Endothelial cell of umbilical vein (primary cell): Measurements from ENCODE around the gene ABI3BP. TPM values are rescaled to one million over a fixed set of nuclear protein-coding genes. Genes with fewer than 3 reads are reported as not detected.

Experiments used
- BruUV-seq: library from RNA; stranded (reverse); fragments of 400-500 nt; replicated peaks from 2 replicates; lab custom pipeline; 2021; lab: Mats Ljungman, UMichigan
- CTCF ChIA-PET: fragments of 300-600, 350-600 bp; sonication (Branson Sonifier 250); formaldehyde crosslinking; loops from one replicate; lab custom pipeline; 2021; ENCODE audit warnings: antibody characterized with exemption, inconsistent platforms; lab: Charles Lee
- POLR2A ChIA-PET: fragments of 300-600, 350-600 bp; sonication (Branson Sonifier 250); formaldehyde crosslinking; loops from one replicate; lab custom pipeline; 2021; ENCODE audit warnings: antibody characterized with exemption, inconsistent platforms; lab: Charles Lee
- DNase-seq: peaks from one replicate; pipeline ENCODE4 v3.0.0-alpha.2; 2011; ENCODE audit warnings: low read depth, low spot score
- FAIRE-seq: peaks from 2 replicates; lab custom pipeline; 2011; peaks lifted over from hg19 to GRCh38; lab: Jason Lieb, UNC
- H2AFZ ChIP-seq: 2 replicates; pipeline ENCODE4 v1.6.0; 2012; ENCODE audit warnings: low read depth, low read length, control low read depth, inconsistent platforms
- H3K27ac ChIP-seq: 2 replicates; pipeline ENCODE4 v1.5.1; 2011; ENCODE audit warnings: low read depth, mild to moderate bottlenecking, control low read depth, low read length, moderate library complexity; ENCODE audit not compliant: insufficient read depth
- H3K27me3 ChIP-seq, 2 experiments: 2 replicates each; pipeline versions ENCODE4 v1.6.0 to v1.6.1; 2011; ENCODE audit warnings: low read length in 2 of 2, mixed read lengths in 1 of 2; ENCODE audit not compliant: control insufficient read depth in 2 of 2, insufficient read depth in 2 of 2
- H3K36me3 ChIP-seq, 2 experiments: 2 replicates in 1 of 2; 3 replicates in 1 of 2; pipeline ENCODE4 v1.5.1; 2011; ENCODE audit warnings: low read length in 2 of 2, mild to moderate bottlenecking in 1 of 2, moderate library complexity in 1 of 2; ENCODE audit not compliant: control insufficient read depth in 2 of 2, insufficient read depth in 2 of 2; ENCODE audit errors: extremely low read depth in 1 of 2
- H3K4me1 ChIP-seq: 3 replicates; pipeline ENCODE4 v1.5.1; 2011; ENCODE audit warnings: mild to moderate bottlenecking, low read length; ENCODE audit not compliant: control insufficient read depth, insufficient read depth; ENCODE audit errors: extremely low read depth
- H3K4me2 ChIP-seq: 2 replicates; pipeline ENCODE4 v1.6.1; 2011; ENCODE audit warnings: low read length, control low read depth, mixed read lengths; ENCODE audit not compliant: insufficient read depth
- H3K4me3 ChIP-seq, 3 experiments: fragments of 200-600 bp in 1 of 3; sonication (generic), shearing (Covaris generic) in 1 of 3; replicated peaks in 1 of 3; 2 replicates each; pipeline ENCODE4 v1.5.1; 2011 to 2016; ENCODE audit warnings: control low read depth in 3 of 3, low read length in 3 of 3, mild to moderate bottlenecking in 2 of 3, inconsistent platforms in 1 of 3, low read depth in 1 of 3, moderate library complexity in 1 of 3; ENCODE audit not compliant: insufficient read depth in 1 of 3
- H3K79me2 ChIP-seq: 2 replicates; pipeline ENCODE4 v1.6.0; 2012; ENCODE audit warnings: low read length, inconsistent platforms; ENCODE audit not compliant: control insufficient read depth, insufficient read depth
- H3K9ac ChIP-seq: replicated peaks from 2 replicates; pipeline ENCODE3; 2011; ENCODE audit warnings: low read length, control low read depth; ENCODE audit not compliant: insufficient read depth; ENCODE audit errors: extremely low read depth
- H3K9me1 ChIP-seq: replicated peaks from 3 replicates; pipeline ENCODE4 v1.6.0; 2011; ENCODE audit warnings: mild to moderate bottlenecking, low read length; ENCODE audit not compliant: control insufficient read depth, insufficient read depth; ENCODE audit errors: extremely low read depth
- H3K9me3 ChIP-seq: replicated peaks from 2 replicates; pipeline ENCODE4 v1.5.1; 2012; ENCODE audit warnings: low read length, inconsistent platforms; ENCODE audit not compliant: control insufficient read depth, insufficient read depth
- H4K20me1 ChIP-seq: replicated peaks from 2 replicates; pipeline ENCODE3; 2011; ENCODE audit warnings: mild to moderate bottlenecking, low read length; ENCODE audit not compliant: control insufficient read depth, insufficient read depth; ENCODE audit errors: extremely low read depth
- EZH2 ChIP-seq: IDR thresholded peaks from 2 replicates; pipeline ENCODE4 v1.6.1; 2012; ENCODE audit warnings: borderline replicate concordance, low read depth, mild to moderate bottlenecking, moderate library complexity, low read length, inconsistent platforms; ENCODE audit not compliant: severe bottlenecking
- GATA2 ChIP-seq: IDR thresholded peaks from 2 replicates; pipeline ENCODE4 v1.7.0; 2011; ENCODE audit warnings: low read depth, mild to moderate bottlenecking, moderate library complexity, mixed read lengths, low read length; ENCODE audit not compliant: insufficient read length, insufficient read depth
- MAX ChIP-seq: IDR thresholded peaks from 2 replicates; pipeline ENCODE4 v1.6.1; 2011; ENCODE audit not compliant: insufficient read depth, insufficient read length
- MYC ChIP-seq: IDR thresholded peaks from one replicate; pipeline ENCODE4 v1.6.1; 2011; ENCODE audit warnings: mild to moderate bottlenecking, low read depth, low read length
- POLR2AphosphoS5 ChIP-seq: IDR thresholded peaks from 2 replicates; pipeline ENCODE4 v1.6.1; 2012; ENCODE audit warnings: low read depth, mild to moderate bottlenecking, control low read depth, low read length, moderate library complexity; ENCODE audit not compliant: insufficient read depth
- dilution Hi-C: fragments of 300-500 bp; cut with MboI; formaldehyde crosslinking; loops from one replicate; pipeline ENCODE4 v1.15.0; 2019; ENCODE audit warnings: low sequenced_read_pairs; ENCODE audit not compliant: extremely low pct_ligation_motif_present
- intact Hi-C: fragments of 100-400 bp; cut with micrococcal nuclease; formaldehyde crosslinking; loops from one replicate; pipeline ENCODE4 v1.10.0; 2022
- polyA plus RNA-seq, 4 experiments: library from polyadenylated mRNA; depleted of rRNA in 3 of 4; stranded (reverse) in 3 of 4; unstranded in 1 of 4; fragments of >200 nt; gene quantifications; 2 replicates each; pipeline versions ENCODE4 v1.2.1 to v1.2.3, GENCODE V29; 2011 to 2012; ENCODE audit warnings: missing spikeins in 1 of 4
- total RNA-seq: library from RNA; stranded (reverse); gene quantifications from 2 replicates; pipeline ENCODE4 v1.2.3, GENCODE V29; 2021

Gene ABI3BP
- total and polyA plus RNA-seq, 2 donors (not counting 3 experiments of a cell fraction or from before 2014, with no cell fraction given): 78.1 to 106 TPM

- CTCF ChIA-PET: no interaction called here
- TF ChIP-seq EZH2: no peak
- H3K27ac ChIP-seq: no peak overlapping the region
- H3K4me2 ChIP-seq: no peak overlapping the region
- BruUV-seq: no TSS peak
- H3K9ac ChIP-seq: no peak overlapping the region
- POLR2A ChIA-PET: no interaction called here
- no peaks in the 10 kb centered on the region for H3K27me3 ChIP-seq
- intact Hi-C loops (no loop called here), dilution Hi-C loops (no loop called here)
- H4K20me1 ChIP-seq: no peaks in the 10 kb centered on the region
- H3K9me1 ChIP-seq: no peaks in the 10 kb centered on the region
- H3K4me1 ChIP-seq: no peaks in the 10 kb centered on the region
- no peaks in the 10 kb centered on the region for H3K79me2 ChIP-seq
- FAIRE-seq: no peak
- no peak overlapping the region for H3K4me3 ChIP-seq
- no peak overlapping the region for H2AFZ ChIP-seq
- H3K36me3 ChIP-seq: no peaks in the 10 kb centered on the region
- no peaks in the 10 kb centered on the region for H3K9me3 ChIP-seq
- no peak for DNase-seq
Observed at GRCh38 chr3:100775669-100776068, 217.6 kb downstream of the ABI3BP start.

GRCh38 chr3:100775226-100775625 lies 218.0 kb downstream of the ABI3BP start:
- H3K36me3 ChIP-seq: no peaks in the 10 kb centered on the region
- no peaks in the 10 kb centered on the region for H3K9me3 ChIP-seq
- BruUV-seq: no TSS peak
- no peak overlapping the region for H3K27ac ChIP-seq
- intact Hi-C loops: no loop called here
- H3K9me1 ChIP-seq: no peaks in the 10 kb centered on the region
- FAIRE-seq (no peak), DNase-seq (no peak)
- no peak overlapping the region for H3K4me3 ChIP-seq
- H4K20me1 ChIP-seq: no peaks in the 10 kb centered on the region
- H3K9ac ChIP-seq: no peak overlapping the region
- H3K4me2 ChIP-seq: no peak overlapping the region
- TF ChIP-seq GATA2: no peak
- TF ChIP-seq EZH2: no peak
- TF ChIP-seq MYC: no peak
- no peak for TF ChIP-seq MAX
- TF ChIP-seq POLR2AphosphoS5: no peak
- no peaks in the 10 kb centered on the region for H3K27me3 ChIP-seq
- dilution Hi-C loops: no loop called here
- H3K4me1 ChIP-seq: no peaks in the 10 kb centered on the region
- H3K79me2 ChIP-seq: no peaks in the 10 kb centered on the region
- POLR2A ChIA-PET: no interaction called here
- CTCF ChIA-PET: no interaction called here
- H2AFZ ChIP-seq: no peak overlapping the region
